ENCODE measurements around the gene TNC.

- TF ChIP-seq CTCF (IDR thresholded peaks at IDR 0.05) = no peak
- TF ChIP-seq POLR2A (IDR thresholded peaks at IDR 0.05) = no peak
Measured at GRCh38 chr9:115058175-115058574, 59.8 kb downstream of the TNC start.

Data from lower leg skin (tissue), 3 donors.